ENCODE results near the gene SLC13A1. TPM values are rescaled to one million over a fixed set of nuclear protein-coding genes. Genes with fewer than 3 reads are reported as not detected.
"Not testable (repeated sequence)": the region's sequence is repeated elsewhere in the genome, so short reads cannot be mapped to it uniquely, and the experiment has no call there.

SLC13A1 gene
- total RNA-seq, 2 experiments from 2014 or later = not detected

DNA sequence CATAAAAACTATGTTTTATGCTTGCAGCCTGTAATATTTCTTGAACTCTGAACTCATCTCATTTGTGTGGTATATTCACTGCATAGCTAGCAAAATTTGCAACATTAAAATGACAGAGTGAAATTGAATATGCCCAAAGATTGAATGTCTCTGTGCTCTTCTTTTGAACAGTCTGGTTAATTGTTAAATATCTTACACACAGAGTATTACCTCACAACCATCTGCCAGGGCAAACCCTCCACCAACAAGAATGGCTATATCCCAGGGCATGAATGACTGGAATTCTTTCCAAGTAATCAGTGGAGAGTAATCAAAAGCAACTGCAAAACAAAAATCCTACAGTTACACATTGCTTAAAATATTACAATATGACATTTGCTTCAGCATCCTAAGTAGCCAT, 76.9 kb downstream of the SLC13A1 start:
- H3K4me1 Mint-ChIP-seq = no peaks in the 10 kb centered on the region
- no peaks in the 10 kb centered on the region for H3K27me3 Mint-ChIP-seq
- H3K9me3 Mint-ChIP-seq = peaks cover 4% of the 10 kb centered on the region
- H3K27ac Mint-ChIP-seq = no peak overlapping the region
- H3K4me3 Mint-ChIP-seq = no peak overlapping the region
- H3K36me3 Mint-ChIP-seq = no peaks in the 10 kb centered on the region
- no peak for DNase-seq

DNA sequence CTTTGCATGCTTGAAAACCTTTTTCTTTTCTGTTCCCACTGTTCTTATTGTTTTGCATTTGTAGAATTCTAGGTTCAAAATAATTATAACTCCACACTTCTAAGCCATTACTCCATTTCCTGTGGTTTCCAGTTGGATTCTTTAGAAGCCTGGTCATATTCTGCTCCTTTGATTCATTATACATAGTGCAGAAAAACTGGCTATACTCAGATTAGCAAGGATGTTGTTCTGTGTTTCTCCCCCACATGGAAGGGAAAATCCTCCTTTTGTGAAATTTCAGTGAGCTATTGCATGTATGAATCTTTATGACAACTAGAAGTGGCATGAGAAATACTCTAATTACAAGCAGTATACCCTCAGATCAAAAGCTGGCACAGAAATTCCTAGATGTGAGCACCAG, 79.5 kb downstream of the SLC13A1 start:
- H3K4me1 Mint-ChIP-seq = no peaks in the 10 kb centered on the region
- DNase-seq = no peak
- no peak overlapping the region for H3K27ac Mint-ChIP-seq
- no peaks in the 10 kb centered on the region for H3K36me3 Mint-ChIP-seq
- no peak overlapping the region for H3K4me3 Mint-ChIP-seq
- H3K27me3 Mint-ChIP-seq = no peaks in the 10 kb centered on the region
- H3K9me3 Mint-ChIP-seq = peaks cover 4% of the 10 kb centered on the region

DNA sequence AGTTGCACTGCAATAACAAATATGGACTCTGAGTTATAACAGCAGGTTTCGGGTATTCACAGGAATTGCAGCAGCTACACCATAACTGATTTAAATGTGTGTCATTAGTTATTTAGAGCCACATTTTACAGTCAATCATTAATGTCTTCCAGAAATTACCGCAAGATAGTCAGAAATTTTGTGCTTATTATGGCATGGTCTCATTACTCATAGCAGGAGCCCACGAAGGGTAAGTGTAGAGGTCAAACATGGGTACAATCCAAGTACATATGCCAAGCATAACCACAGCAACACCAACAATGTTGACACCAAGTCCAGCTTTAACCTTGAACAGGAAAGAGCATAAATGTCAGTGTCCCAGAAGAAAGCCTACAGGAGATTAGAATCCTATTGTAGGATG, 84.4 kb downstream of the SLC13A1 start:
- Mint-ChIP-seq H3K9me3 (peaks cover 8% of the 10 kb centered on the region), H3K4me3 (no peak overlapping the region), H3K27ac (no peak overlapping the region), H3K36me3 (no peaks in the 10 kb centered on the region), H3K4me1 (no peaks in the 10 kb centered on the region), H3K27me3 (no peaks in the 10 kb centered on the region)
- DNase-seq = no peak

GRCh38 chr7:123114288-123114687, 85.5 kb downstream of the SLC13A1 start:
- Mint-ChIP-seq H3K27ac (no peak overlapping the region), H3K4me3 (no peak overlapping the region), H3K27me3 (no peaks in the 10 kb centered on the region), H3K4me1 (no peaks in the 10 kb centered on the region), H3K9me3 (peaks cover 4% of the 10 kb centered on the region), H3K36me3 (no peaks in the 10 kb centered on the region)
- DNase-seq = no peak

- no peak for DNase-seq
- Mint-ChIP-seq H3K4me1 (no peaks in the 10 kb centered on the region), H3K27ac (no peak overlapping the region), H3K4me3 (no peak overlapping the region), H3K36me3 (no peaks in the 10 kb centered on the region), H3K9me3 (peaks cover 14% of the 10 kb centered on the region), H3K27me3 (no peaks in the 10 kb centered on the region)
Observed at GRCh38 chr7:123112833-123113232, 86.9 kb downstream of the SLC13A1 start.

DNA sequence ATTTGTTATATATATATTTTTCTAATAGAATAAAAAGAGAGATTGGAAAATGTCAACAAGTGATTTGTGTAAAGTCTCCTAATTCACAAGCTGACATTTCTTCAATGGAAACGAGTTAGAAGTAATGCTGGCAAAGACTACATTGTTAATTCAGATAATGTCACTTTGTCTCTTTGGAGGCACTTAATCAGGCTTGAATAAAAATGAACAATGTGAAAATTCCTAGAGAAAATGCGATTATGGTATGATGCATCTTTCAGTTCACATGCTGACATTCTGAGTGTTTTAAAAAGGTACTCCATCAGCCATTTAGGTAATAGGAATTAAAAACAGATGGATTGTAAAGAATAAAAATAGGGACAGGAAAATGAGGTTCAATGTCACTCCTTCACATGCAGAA, 100.1 kb downstream of the SLC13A1 start:
- Mint-ChIP-seq H3K36me3 (no peaks in the 10 kb centered on the region), H3K27ac (no peak overlapping the region), H3K4me1 (no peaks in the 10 kb centered on the region), H3K9me3 (peaks cover 4% of the 10 kb centered on the region), H3K27me3 (no peaks in the 10 kb centered on the region), H3K4me3 (no peak overlapping the region)
- DNase-seq = no peak

GRCh38 chr7:123096976-123097375, 102.8 kb downstream of the SLC13A1 start:
- Mint-ChIP-seq H3K27me3 (no peaks in the 10 kb centered on the region), H3K4me3 (no peak overlapping the region), H3K36me3 (no peaks in the 10 kb centered on the region), H3K27ac (no peak overlapping the region), H3K9me3 (peaks cover 1% of the 10 kb centered on the region), H3K4me1 (no peaks in the 10 kb centered on the region)
- no peak for DNase-seq

- Mint-ChIP-seq H3K9me3 (peaks cover 1% of the 10 kb centered on the region), H3K27ac (no peak overlapping the region), H3K4me3 (no peak overlapping the region), H3K4me1 (no peaks in the 10 kb centered on the region), H3K27me3 (no peaks in the 10 kb centered on the region), H3K36me3 (no peaks in the 10 kb centered on the region)
- no peak for DNase-seq
Observed at GRCh38 chr7:123096434-123096833, 103.3 kb downstream of the SLC13A1 start.

DNA sequence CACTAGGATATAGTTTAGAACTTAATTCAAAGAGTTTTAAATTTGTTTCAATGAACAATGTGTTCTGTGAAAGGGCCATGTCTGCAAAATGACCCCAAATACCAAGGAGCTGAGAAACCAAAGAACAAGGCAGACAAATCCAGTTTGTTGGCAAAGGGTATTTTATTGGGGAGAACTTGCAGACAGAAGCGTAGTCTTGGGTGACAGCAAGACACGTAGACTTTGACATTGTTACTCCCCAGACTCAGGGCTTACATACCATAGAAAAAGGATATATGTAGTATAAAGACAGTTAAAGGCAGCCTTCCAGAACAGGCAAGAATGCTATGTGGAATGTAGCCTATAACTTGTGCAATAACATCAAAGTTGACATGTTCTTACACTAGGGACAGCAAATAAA, 109.3 kb downstream of the SLC13A1 start:
- H3K4me3 Mint-ChIP-seq = no peak overlapping the region
- DNase-seq = no peak
- no peaks in the 10 kb centered on the region for H3K36me3 Mint-ChIP-seq
- no peaks in the 10 kb centered on the region for H3K27me3 Mint-ChIP-seq
- H3K27ac Mint-ChIP-seq = no peak overlapping the region
- no peaks in the 10 kb centered on the region for H3K4me1 Mint-ChIP-seq
- H3K9me3 Mint-ChIP-seq = no peaks in the 10 kb centered on the region

DNA sequence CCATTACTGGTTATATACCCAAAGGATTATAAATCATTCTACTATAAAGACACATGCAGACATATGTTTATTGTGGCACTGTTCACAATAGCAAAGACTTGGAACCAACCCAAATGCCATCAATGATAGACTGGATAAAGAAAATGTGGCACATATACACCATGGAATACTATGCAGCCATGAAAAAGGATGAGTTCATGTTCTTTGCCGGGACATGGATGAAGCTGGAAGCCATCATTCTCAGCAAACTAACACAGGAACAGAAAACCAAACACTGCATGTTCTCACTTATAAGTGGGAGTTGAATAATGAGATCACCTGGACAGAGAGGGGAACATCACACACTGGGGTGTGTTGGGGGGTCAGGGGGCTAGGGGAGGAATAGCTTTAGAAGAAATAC, 112.9 kb downstream of the SLC13A1 start:
- DNase-seq, H3K4me3 Mint-ChIP-seq, H3K27me3 Mint-ChIP-seq, H3K9me3 Mint-ChIP-seq, H3K4me1 Mint-ChIP-seq, H3K27ac Mint-ChIP-seq, H3K36me3 Mint-ChIP-seq: not testable (repeated sequence)

GRCh38 chr7:123084861-123085260, 114.9 kb downstream of the SLC13A1 start:
- DNase-seq, H3K4me3 Mint-ChIP-seq, H3K27me3 Mint-ChIP-seq, H3K4me1 Mint-ChIP-seq, H3K36me3 Mint-ChIP-seq, H3K27ac Mint-ChIP-seq, H3K9me3 Mint-ChIP-seq: not testable (repeated sequence)

DNA sequence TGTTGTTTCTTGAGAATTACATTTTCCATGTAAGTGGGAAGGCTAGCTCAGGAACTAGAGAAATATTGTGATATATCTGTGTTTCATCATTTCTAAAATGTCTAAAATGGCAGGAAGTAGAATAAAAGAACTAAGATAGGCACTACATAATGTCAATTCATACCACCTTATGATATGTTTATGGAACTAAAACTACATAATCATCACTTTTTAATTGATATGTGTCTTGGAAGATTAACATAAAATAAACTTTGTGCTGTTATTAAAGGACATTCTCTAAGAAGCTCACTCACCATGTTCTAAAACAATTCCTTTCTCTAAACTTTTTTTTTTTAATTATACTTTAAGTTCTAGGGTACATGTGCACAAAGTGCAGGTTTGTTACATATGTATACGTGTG, 120.7 kb downstream of the SLC13A1 start:
- Mint-ChIP-seq H3K27me3 (no peaks in the 10 kb centered on the region), H3K4me3 (no peak overlapping the region), H3K36me3 (no peaks in the 10 kb centered on the region), H3K4me1 (no peaks in the 10 kb centered on the region), H3K27ac (no peak overlapping the region), H3K9me3 (peaks cover 13% of the 10 kb centered on the region)
- no peak for DNase-seq

DNA sequence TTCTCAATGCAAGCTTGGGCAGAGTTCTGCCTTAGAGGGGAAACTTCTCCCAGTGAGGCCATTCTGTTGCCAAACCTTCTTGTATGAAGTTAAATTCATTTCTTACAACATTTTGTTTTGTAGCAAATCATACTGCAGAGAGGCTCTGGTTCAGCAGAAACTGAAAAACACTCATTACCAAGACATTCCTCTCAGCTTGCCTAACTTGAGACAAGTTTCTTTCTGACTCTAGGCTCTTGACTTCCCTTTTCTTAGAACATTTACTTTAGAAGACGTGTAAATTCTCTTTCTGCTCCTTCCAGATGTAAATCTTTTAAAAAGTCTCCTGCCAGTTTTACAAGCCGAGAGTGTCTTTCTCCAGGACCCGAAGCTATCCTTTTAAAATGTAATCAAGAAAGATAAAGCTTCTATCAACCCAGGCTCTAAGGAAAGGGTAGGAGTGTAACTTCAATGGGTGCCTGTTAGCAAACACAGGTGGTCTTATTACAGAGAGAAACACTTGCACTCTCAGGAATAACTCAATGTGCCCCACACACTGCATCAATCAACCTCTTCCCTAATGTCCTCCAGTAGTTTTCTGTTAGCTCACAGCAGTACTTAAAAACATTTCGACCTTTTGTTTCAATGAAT, 123.8 kb downstream of the SLC13A1 start:
- Mint-ChIP-seq H3K9me3 (peaks cover 9% of the 10 kb centered on the region), H3K27me3 (no peaks in the 10 kb centered on the region), H3K27ac (no peak overlapping the region), H3K36me3 (no peaks in the 10 kb centered on the region), H3K4me3 (no peak overlapping the region), H3K4me1 (no peaks in the 10 kb centered on the region)
- DNase-seq = no peak

DNA sequence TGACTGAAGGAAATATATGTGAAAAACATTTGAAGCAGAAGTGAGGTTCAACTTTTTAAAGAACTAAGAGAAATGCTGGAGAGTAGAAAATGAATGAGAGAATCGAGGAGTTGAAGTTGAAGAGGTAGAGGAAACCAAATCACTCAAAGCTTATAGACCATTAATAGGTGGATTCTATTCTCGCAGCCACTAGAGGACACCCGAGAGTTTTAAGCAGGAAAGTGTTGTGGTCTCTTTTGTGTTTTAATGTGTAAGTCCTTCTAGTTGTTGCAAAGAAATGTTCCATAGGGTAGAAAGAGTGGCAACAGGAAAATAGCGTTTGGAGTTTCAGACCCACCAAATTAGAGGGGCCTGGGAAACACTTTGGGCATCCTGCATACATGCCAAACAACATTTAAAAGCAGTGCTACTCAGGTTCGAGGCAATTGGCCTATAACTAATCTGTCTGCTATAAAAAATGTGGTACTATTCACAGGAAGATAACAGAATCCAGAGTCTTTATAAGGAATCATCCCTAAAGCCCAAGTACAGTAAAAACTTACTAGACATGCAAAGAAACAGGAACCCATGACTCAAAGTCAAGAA, 129.0 kb downstream of the SLC13A1 start:
- peaks cover 3% of the 10 kb centered on the region for H3K9me3 Mint-ChIP-seq
- H3K4me1 Mint-ChIP-seq = no peaks in the 10 kb centered on the region
- DNase-seq = no peak
- H3K4me3 Mint-ChIP-seq = no peak overlapping the region
- H3K36me3 Mint-ChIP-seq = no peaks in the 10 kb centered on the region
- H3K27me3 Mint-ChIP-seq = no peaks in the 10 kb centered on the region
- H3K27ac Mint-ChIP-seq = no peak overlapping the region

DNA sequence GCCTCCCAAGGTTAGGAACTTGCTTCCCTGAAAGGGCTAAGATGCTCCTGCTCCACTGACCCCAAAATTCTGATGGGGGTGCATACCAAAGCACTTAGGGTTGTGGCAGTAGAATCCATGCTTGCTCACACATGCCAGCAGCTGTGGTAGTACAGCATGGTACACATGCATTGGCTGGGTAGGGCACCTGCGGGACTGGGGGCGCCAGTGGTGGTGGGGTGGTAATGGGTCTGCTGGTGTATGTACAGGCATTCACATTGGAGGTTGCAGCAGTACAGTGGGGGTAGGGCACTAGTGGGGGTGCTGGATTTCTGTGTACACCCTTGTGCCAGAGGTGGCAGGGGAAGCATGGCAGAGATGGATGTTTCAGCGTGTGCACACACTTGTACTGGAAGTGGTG, 132.0 kb downstream of the SLC13A1 start:
- Mint-ChIP-seq H3K4me1 (no peaks in the 10 kb centered on the region), H3K4me3 (no peak overlapping the region), H3K9me3 (peaks cover 6% of the 10 kb centered on the region), H3K36me3 (no peaks in the 10 kb centered on the region), H3K27ac (no peak overlapping the region), H3K27me3 (no peaks in the 10 kb centered on the region)
- DNase-seq = no peak

Measured in activated naive CD8-positive, alpha-beta T cell treated with anti-CD3 and anti-CD28 coated beads for 36 hours (primary cell).